Measurements from ENCODE around the gene GRIA1.

DNA sequence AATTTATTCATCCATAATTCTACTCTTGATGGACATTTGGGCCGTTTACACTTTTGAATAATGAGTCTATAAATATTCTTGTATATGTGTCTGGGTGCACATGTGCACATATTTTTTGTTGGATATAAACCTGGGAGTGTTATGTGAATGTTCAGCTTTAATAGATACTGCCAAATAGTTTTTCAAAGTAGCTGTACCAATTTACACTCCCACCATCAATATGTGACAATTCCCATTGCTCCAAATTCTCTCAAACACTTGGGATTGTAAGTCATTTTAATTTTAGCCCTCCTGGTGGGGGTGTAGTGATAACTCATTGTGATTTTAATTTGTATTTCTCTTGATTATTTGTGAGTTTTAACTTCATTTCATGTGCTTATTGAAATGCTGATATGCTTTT is 114.9 kb downstream of the GRIA1 start:
- no peak for TF ChIP-seq POLR2A (IDR thresholded peaks at IDR 0.05)
- TF ChIP-seq EP300 (IDR thresholded peaks at IDR 0.05; ENCODE audit: low read depth) = no peak

All from transverse colon (tissue), 1 donor.